Tibial nerve (tissue), 4 donors: ENCODE measurements around the gene CSNK2A2. TPM values are rescaled to one million over a fixed set of nuclear protein-coding genes. Genes with fewer than 3 reads are reported as not detected.

Experiments used
- DNase-seq, 2 donors: peaks; one replicate each; pipeline ENCODE4 v3.0.0-alpha.2; 2019; ENCODE audit warnings: low spot score in 2 of 2
- H3K27ac ChIP-seq, 4 donors: fragments of 200-600 bp; sonication (generic) in 3 of 4; one replicate each; pipeline ENCODE4 v1.5.1; 2017 to 2019; ENCODE audit warnings: mild to moderate bottlenecking in 1 of 4
- H3K27me3 ChIP-seq, 2 donors: fragments of 200-600 bp; sonication (generic) in 1 of 2; one replicate each; pipeline versions ENCODE4 v1.5.1 to v1.6.0; 2017 to 2019
- H3K36me3 ChIP-seq, 3 donors: fragments of 200-600 bp; sonication (generic); one replicate each; pipeline ENCODE4 v1.5.1; 2018 to 2019
- H3K4me1 ChIP-seq, 4 donors: fragments of 200-600 bp; sonication (generic) in 3 of 4; one replicate each; pipeline ENCODE4 v1.5.1; 2017 to 2019
- H3K4me3 ChIP-seq, 4 donors: fragments of 200-600 bp; sonication (generic) in 3 of 4; one replicate each; pipeline ENCODE4 v1.5.1; 2017 to 2019; ENCODE audit warnings: mild to moderate bottlenecking in 1 of 4, moderate library complexity in 1 of 4
- H3K9me3 ChIP-seq, 4 donors: fragments of 200-600 bp; sonication (generic) in 3 of 4; one replicate each; pipeline ENCODE4 v1.5.1; 2017 to 2019
- CTCF ChIP-seq, 5 experiments: fragments of 200-600 bp in 3 of 5; fragments of 450-650 bp in 2 of 5; sonication (generic) in 3 of 5; IDR thresholded peaks; one replicate each; pipeline ENCODE4 v1.5.1; 2016 to 2019; ENCODE audit warnings: antibody characterized with exemption in 5 of 5, mild to moderate bottlenecking in 3 of 5, moderate library complexity in 2 of 5
- EP300 ChIP-seq, 2 donors: sonication (generic); formaldehyde crosslinking; IDR thresholded peaks; one replicate each; pipeline ENCODE4 v1.6.1; 2017; ENCODE audit warnings: antibody characterized with exemption in 2 of 2, mild to moderate bottlenecking in 1 of 2
- POLR2A ChIP-seq, 2 donors: fragments of 450-650 bp; IDR thresholded peaks; one replicate each; pipeline ENCODE4 v1.6.1; 2017; ENCODE audit warnings: antibody characterized with exemption in 2 of 2, mild to moderate bottlenecking in 2 of 2, moderate library complexity in 2 of 2
- WGBS, 2 donors: methylation state at CpG; one replicate each; pipeline ENCODE4 v1.1.5; 2018; 5-methylcytosine and 5-hydroxymethylcytosine counted together
- total RNA-seq, 4 donors: library from RNA; depleted of rRNA; stranded (reverse); fragments of >200 nt; gene quantifications; one replicate each; pipeline ENCODE4 v1.1.0, GENCODE V29; 2016

The CSNK2A2 gene
- total RNA-seq, 4 donors from 2014 or later: 25.8 to 74.7 (median 34.1) TPM

DNA sequence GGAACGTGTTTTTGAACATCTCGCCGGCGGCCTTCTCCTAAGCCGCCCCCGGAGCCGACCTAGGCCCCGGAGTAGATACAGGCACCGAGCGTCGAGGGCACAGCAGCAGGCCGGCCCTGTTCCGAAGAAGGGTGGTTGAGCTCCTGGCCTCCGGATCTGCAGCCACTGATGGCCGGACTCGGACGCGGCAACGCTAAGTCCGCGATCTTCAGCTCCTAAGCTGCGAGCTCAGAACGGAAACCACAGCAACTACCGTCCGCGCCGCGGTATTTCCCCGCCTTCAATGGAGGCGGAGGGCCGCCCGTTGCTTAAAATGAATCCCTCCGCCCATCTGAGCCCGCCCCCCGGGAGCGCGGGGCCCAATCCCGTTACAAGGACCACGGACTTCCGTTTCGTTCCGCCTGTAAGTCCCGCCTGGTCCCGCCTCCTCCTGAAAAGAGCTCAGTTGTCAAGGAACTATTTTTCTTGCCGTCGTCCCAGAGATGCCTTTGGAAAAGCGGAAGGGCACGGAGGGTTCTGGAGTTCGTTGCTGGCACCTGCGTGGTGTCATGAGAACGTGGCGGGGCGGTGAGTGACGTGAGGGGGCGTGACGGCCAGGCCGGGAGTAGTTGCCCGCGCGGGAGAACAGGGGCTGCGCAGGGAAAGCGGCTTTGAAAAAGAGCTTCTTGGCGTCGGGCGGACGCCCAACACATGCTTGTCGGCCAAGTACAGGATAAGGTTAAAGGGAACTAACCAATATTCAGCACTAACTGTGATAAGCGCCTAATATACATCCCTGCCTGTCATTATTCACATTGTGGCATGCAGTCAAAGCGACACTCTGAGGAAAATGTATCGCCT lies 68.6 kb downstream of the CSNK2A2 start, which contains the start of gene CFAP20:
TSS of gene CFAP20 (minus strand) at position 285 of the 840 bp plus-strand sequence. CDS start at position 19, 266 bp downstream.
- WGBS, 2 donors: 2% methylated on average over 52 to 67 of the region's 70 CpGs
- H3K36me3 ChIP-seq: no peaks in the 10 kb centered on the region
- H3K4me3 ChIP-seq: peak within 1 kb of the TSS; percentile 94 to 98 (median 96)
- peak; percentile 97 for DNase-seq
- TF ChIP-seq EP300 (IDR thresholded peaks at IDR 0.05) (peak; percentile 69 to 99), POLR2A (IDR thresholded peaks at IDR 0.05) (peak; percentile 90 to 97), CTCF (IDR thresholded peaks at IDR 0.05) (peak in 2 of 5 experiments; percentile 37 to 39)
- peaks cover 0 to 43% (median 29%) of the 10 kb centered on the region in 4 donors for H3K4me1 ChIP-seq
- peak within 1 kb of the TSS; percentile 87 to 98 (median 94) for H3K27ac ChIP-seq
- peaks cover 0 to 8% (median 0%) of the 10 kb centered on the region in 4 donors for H3K9me3 ChIP-seq
- H3K27me3 ChIP-seq: no peaks in the 10 kb centered on the region

GRCh38 chr16:58128711-58129096 lies 69.2 kb downstream of the CSNK2A2 start:
- DNase-seq: no peak
- TF ChIP-seq POLR2A (IDR thresholded peaks at IDR 0.05) (no peak), EP300 (IDR thresholded peaks at IDR 0.05) (no peak), CTCF (IDR thresholded peaks at IDR 0.05) (no peak)
- Histone ChIP-seq H3K27me3 (no peaks in the 10 kb centered on the region), H3K36me3 (no peaks in the 10 kb centered on the region), H3K4me3 (peak overlapping the region; percentile 94 to 98 (median 96)), H3K9me3 (peaks cover 0 to 8% (median 0%) of the 10 kb centered on the region in 4 donors), H3K27ac (peak overlapping the region; percentile 87 to 98 (median 94)), H3K4me1 (peaks cover 0 to 49% (median 32%) of the 10 kb centered on the region in 4 donors)
- WGBS, 2 donors: 0 to 3% methylated on average over 4 to 5 of the region's 25 CpGs

DNA sequence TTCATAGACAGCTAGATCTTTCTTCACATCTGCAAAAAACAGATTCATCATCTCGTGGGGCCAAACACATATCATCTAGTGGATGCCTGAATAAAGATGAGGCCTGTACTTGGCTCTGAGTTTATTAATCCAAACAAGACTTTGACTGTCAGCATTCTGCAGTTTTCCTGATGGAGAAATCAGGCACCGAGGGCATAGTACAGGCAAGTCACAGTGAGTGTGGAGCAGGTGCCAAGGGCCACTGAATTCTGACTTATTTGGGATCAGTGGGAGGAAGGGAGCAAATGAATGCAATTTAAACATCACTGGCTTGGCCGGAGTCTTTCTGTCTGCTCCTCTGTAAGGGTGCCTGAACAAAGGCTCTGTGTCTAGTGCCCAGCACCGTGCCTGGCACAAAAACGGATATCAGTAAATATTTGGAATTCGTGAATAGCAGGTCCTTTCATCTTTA lies 69.7 kb downstream of the CSNK2A2 start:
- 3 to 5% methylated on average over 6 of the region's 6 CpGs for WGBS, 2 donors
- H3K27ac ChIP-seq: peak overlapping the region; percentile 87 to 98 (median 94)

GRCh38 chr16:58127634-58128033 lies 70.3 kb downstream of the CSNK2A2 start:
- Histone ChIP-seq H3K9me3 (peaks cover 0 to 8% (median 0%) of the 10 kb centered on the region in 4 donors), H3K27ac (peak overlapping the region; percentile 38 to 98 (median 94)), H3K4me1 (peaks cover 0 to 58% (median 32%) of the 10 kb centered on the region in 4 donors), H3K36me3 (no peaks in the 10 kb centered on the region), H3K27me3 (no peaks in the 10 kb centered on the region), H3K4me3 (peak overlapping the region in 3 of 4 donors; percentile 94 to 98 (median 97))
- no peak for DNase-seq
- WGBS, 2 donors: 8 to 9% methylated on average over 4 of the region's 4 CpGs
- TF ChIP-seq EP300 (IDR thresholded peaks at IDR 0.05) (no peak), CTCF (IDR thresholded peaks at IDR 0.05) (no peak), POLR2A (IDR thresholded peaks at IDR 0.05) (no peak)

More for the DNA sequence above, 69.7 kb downstream of the CSNK2A2 start:
- DNase-seq: no peak
- H3K4me1 ChIP-seq: peaks cover 0 to 52% (median 32%) of the 10 kb centered on the region in 4 donors
- H3K36me3 ChIP-seq: no peaks in the 10 kb centered on the region
- no peaks in the 10 kb centered on the region for H3K27me3 ChIP-seq
- peaks cover 0 to 8% (median 0%) of the 10 kb centered on the region in 4 donors for H3K9me3 ChIP-seq
- no peak for TF ChIP-seq CTCF (IDR thresholded peaks at IDR 0.05)
- no peak for TF ChIP-seq POLR2A (IDR thresholded peaks at IDR 0.05)
- TF ChIP-seq EP300 (IDR thresholded peaks at IDR 0.05): no peak
- peak overlapping the region; percentile 94 to 98 (median 96) for H3K4me3 ChIP-seq
